Suprapubic skin (tissue), 3 donors: ENCODE measurements around the gene HCK.

Experiments
- CTCF ChIP-seq, 2 donors: fragments of 200-600 bp in 1 of 2; fragments of 450-650 bp in 1 of 2; sonication (generic) in 1 of 2; IDR thresholded peaks; one replicate each; pipeline ENCODE4 v1.5.1; 2016 to 2019; ENCODE audit warnings: antibody characterized with exemption in 2 of 2, mild to moderate bottlenecking in 1 of 2, moderate library complexity in 1 of 2
- POLR2A ChIP-seq, 2 donors: fragments of 450-650 bp; IDR thresholded peaks; one replicate each; pipeline ENCODE4 v1.6.1; 2017; ENCODE audit warnings: antibody characterized with exemption in 2 of 2, mild to moderate bottlenecking in 2 of 2, moderate library complexity in 2 of 2

GRCh38 chr20:32050851-32051556 lies 1.0 kb upstream of the HCK start:
- TF ChIP-seq CTCF (IDR thresholded peaks at IDR 0.05): no peak
- TF ChIP-seq POLR2A (IDR thresholded peaks at IDR 0.05): no peak
